NOMO-1 (cell line): Measurements from ENCODE around the gene AGO1.
A peak's percentile ranks its signal among the peaks of the same experiment; 100 is the strongest.
"Not testable (repeated sequence)": the region's sequence is repeated elsewhere in the genome, so short reads cannot be mapped to it uniquely, and the experiment has no call there.

Experiments used
- DNase-seq, 2 experiments: peaks; one replicate each; lab custom pipeline; 2025; ENCODE audit not compliant: unreplicated experiment in 2 of 2; lab: John Stamatoyannopoulos, UW

Gene AGO1

DNA sequence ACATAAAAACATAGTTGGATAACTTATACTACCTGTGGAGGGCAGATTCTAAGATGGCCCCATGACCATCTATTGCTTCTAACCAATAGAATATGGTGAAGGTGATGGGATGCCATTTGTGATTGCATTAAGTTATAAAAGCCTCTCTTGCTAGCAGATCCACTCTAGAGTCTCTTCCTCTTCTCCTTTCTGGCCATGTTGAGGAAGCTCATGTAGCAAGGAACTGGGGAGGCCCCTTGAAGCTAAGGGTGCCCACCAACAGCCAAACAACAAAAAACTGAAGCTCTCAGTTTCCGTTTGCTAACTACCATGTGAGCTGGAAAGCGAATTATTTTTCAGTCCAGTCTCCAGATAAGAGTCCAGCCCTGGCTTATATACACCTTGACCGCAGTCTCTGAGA lies 16.0 kb upstream of the AGO1 start:
- peak; percentile 63 to 85 for DNase-seq

DNA sequence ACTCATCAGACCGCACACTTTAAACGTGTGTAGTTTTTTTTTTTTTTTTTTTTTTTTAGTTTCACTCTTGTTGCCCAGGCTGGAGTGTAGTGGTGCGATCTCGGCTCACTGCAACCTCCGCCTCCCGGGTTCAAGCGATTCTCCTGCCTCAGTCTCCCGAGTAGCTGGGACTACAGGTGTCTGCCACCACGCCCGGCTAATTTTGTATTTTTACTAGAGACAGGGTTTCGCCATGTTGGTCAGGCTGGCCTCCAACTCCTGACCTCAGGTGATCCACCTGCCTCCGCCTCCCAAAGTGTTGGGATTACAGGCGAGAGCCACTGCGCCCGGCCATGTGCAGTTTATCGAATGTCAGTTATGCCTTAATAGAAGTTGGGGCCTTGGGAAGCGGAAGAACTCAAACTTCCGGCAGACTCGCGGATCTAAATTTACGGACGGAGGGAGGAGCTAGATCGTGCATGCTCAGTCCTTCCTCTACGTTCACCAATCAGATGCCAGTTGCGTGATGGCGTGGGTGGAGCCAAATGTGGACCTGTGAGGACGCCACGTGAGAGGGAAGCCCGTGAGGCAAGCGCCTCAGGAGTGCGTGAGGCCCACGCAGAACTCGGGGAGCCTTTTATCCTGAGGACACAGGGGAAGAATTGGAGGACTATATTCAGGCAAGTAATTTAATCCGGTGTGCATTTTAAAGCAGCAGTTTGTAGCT lies 13.6 kb upstream of the AGO1 start:
- DNase-seq, result not testable (repeated sequence)

DNA sequence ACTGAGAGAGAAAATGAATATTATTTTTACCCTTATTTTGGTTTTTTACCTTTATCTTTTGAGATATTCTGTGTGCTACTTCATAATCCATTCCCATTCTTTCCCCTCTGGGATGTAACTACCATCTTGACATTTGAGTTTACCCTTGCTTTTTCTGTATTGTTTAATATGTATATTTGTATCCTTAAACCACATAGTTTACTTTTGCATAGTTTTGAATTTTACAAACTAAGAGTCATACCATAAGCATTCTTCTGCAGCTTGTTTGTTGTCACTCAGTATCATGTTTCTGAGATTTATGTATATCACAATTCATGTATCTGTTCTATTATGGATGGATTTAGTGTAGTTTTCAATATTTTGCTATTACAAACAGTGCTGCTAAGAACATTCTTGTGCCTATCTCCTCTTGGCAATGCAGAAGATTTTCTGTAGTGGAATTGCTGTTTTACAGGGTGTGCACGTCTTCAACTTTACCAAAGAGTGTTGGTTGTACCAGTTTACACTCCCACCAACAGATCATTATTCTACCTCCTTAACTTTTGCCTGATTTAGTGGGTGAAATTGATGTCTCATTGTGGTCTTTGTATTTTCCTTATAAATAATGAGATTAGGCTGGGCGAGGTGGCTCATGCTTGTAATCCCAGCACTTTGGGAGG lies 12.2 kb upstream of the AGO1 start:
- DNase-seq, result no peak

DNA sequence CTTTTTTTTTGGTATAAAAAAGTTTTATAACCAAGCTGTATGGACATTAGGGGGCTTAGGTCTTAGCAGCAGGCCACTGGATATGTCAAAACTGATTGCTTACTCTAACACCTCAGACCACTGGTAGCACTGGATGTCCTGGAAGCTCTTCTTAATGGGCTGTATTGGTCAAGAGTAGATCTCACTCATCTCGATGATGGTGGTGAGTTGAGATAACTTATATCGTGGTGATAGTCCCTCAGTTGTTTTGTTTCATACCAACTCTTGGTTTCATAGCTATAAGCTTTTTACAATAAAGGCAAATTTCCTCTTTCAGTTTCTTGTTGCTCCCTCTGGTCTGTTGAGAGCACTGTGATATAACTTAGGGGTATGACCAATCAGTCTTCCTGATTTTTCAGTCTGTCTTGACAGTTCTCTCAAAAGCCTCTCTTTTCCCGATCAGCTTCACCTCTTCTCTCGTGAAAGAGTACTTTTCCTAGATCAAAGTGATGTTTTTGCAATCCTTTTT lies 9.7 kb upstream of the AGO1 start:
- peak in 1 of 2 experiments; percentile 33 for DNase-seq

DNA sequence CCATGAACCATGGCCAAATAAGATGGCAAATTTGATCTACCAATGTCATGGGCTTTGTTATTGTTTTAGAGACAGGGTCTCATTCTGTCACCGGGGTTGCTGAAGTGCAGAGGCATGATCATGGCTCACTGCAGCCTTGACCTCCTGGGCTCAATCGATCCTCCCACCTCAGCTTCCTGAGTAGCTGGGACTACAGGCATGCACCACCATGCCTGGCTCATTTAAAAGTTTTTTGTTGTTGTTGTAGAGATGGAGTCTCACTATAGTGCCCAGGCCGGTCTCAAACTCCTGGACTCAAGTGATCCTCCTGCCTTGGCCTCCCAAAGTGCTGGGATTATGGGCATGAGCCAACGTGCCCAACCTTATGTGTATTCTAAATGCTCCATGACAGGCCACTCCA lies 8.9 kb upstream of the AGO1 start:
- not testable (repeated sequence) for DNase-seq

DNA sequence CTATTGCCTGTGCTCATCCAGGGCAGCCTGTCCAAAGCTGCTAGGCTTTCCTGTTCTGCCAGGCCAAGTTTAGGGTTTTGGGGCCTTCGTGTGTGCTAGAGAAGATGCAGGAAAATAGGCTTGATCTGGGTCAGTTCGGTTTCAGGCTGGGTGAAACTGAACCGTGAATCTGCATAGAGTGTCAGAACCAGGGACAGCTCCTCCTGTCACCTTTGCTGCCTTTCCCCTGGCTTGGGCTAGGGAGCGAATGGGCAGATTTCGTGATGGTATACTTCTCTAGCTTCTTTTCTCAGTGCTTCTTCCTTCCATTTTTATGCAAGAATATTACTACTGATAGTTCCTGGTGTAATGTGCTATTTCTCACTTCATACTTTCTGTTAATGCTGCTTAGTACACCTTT lies 6.0 kb upstream of the AGO1 start:
- no peak for DNase-seq

DNA sequence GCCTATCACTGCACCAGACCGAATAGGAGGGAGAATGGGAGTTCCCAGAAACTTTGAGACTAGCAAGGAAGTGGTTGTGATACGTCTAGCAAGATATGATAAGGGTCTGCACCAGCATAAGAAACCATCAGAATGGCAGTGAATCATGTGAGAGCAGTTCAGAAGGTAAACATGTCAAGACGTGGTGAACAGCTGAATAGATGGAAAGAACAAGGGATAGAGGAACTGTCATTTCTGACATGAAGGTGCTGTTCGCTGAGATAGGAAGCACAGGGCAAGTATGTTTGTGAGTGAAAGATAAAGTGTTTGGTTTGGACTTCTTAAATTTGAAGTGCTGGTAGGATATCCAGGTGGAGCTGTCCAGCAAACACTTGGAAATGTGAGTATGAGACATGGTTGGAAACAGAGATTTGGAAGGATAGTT lies 1.1 kb upstream of the AGO1 start:
- no peak for DNase-seq

DNA sequence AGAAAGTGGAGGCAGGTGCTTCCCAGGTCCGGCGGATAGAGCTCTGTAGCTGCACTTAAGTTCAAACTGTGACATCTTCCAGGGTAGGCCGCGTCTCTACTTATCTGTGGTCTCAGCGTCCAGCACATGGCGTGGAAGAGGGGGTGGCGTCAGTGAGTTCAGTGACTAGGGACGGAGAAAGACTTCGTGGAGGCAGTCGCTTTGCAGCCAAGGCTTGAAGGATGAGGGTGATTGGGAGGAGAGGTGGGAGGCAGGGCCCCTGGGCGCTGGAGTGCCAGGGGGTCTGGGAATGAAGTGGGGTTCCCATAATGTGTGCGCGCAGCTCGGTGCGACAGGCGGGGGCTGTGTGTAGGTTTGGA lies 444 bp upstream of the AGO1 start:
- no peak for DNase-seq

DNA sequence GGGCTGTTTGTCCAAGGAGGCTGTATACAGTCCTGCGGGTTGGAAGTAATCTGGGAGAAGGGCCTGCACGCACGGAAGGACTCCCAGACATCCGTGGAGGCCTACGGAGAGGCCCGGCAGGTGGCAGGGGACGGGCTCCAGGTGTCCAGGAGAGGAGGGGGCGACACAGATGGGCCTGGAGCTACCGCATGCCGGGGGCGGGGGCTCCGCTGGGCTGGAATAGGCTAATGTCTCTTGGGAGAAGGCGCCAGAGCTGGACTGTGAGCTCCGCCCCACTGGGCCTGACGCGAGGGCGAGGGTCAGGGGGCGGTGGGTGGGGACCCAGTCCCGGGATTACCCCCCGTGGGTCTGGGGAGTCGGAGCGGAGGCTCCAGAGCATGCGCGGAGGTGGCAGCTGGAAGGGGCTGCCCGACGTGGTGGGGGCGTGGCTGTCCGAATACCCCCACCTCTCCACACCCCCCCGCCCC lies 659 bp downstream of the AGO1 start:
- no peak for DNase-seq

DNA sequence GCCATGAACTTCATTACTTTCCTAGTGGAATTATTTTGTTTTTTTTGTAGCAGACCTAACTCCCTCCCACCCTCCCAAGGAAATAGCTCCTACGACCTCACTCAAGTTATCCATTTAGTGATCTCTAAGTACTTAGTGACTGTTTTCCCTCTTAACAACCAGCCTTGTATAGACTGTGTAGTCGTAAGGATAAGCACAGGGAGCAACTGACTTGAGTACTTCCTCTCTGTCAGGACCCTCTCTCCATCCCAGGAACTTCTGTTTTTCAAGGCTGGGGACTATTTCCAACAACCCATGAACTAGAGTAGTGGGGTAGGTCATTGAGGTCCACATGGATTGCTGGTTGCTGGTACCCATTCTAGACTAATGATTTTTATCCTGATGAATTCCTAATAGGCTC lies 1.9 kb downstream of the AGO1 start:
- no peak for DNase-seq

DNA sequence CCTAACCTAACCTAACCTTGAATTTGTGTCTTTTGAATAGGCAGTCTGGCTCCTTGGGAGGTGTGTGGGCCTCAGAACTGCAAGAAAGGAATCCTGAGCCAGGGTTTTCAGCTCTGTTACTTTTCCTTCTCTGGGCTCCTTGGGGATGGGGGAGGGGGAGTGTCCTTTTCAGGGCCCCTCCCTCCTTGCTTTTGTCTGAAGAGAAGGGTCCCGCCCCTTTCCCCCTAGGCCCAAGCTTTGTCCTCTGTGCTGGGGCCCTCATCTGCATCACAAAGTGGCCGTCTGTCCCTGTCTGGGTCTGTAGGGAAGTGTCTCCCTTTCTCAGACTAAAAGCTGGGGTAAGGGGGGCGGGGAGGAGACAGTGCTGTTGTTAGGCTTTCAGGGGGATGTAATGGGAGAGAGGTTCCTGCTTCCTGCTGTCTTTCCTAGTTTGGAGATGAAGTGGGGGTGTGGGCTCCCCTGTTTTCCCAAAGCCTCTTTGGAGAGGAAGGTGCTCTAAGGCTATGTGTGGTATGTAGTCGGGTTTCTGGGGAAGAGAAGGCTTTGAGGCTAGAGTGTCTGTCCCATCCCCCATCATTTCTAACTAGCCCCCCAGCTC lies 3.1 kb downstream of the AGO1 start:
- DNase-seq, result no peak

DNA sequence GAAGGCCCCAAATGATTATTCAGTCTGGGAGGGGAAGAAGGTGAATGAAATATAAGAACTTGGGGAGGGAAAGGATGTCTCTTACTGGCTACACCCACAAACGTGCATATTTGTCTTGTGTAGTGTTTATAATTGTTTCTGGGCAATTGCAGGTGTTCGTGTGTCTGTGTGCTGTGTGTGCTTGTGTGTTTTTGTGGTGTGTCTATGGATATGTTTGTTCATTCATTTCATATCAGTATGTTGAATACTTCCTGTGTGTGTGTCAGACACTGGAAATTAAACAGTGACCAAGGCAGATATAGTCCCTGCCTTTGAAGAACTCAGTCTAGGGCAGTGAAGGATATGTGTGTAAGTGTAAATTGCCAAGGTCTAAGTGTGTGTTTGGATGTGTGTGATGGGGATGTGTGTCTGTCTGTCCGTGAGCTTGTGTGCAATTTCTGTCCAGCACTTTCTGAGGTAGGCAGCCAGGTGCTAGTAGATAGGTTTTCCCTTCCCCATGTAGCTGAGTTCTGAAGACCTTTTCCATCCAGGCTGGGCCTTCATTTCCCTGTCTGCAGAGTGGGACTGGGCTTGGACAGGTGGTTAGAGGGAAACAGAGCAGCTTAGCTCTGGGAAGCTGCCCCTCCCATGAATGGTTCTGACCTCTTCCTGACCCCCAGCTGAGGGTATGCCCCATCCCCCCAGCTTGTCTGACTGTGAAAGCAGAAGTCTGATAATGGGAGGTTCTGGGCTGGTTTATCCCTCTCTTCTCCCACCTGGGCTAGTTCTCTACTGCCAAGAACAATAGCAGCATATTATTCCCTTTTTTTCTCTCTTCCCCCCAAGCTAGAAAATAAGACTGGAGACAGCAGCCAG lies 3.8 kb downstream of the AGO1 start:
- peak; percentile 24 to 54 for DNase-seq

DNA sequence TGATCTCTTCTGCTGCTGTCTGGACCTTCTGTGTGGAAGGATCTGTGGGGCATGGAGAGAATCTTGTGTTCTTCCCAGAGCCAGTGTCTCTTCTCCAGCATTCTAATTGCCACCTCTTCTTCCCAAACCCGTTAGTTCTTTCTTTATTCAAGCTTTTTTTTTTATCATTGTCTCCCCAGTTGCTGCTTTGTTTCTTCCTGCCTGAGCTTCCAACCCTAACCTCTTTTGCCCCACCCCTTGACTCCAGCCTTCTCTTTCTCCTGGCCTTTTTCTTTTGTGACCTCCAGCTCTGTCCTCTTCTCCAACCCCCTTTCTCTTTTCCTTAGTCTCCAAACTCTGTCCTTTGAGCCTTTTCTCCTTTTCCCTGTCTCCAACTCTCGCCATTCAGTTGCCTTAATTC lies 4.5 kb downstream of the AGO1 start:
- no peak for DNase-seq

DNA sequence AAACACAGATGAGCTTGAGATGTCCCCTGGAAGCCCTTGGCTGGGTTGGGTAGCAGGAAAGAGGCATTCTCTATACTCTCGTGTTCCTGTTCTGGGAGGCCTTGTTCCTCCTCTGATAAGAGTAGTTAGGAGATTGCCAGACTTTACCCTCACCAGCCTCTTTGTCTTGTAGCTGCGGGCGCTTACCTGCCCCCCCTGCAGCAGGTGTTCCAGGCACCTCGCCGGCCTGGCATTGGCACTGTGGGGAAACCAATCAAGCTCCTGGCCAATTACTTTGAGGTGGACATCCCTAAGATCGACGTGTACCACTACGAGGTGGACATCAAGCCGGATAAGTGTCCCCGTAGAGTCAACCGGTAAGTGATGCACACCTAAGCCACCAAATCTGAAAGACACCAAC lies 5.2 kb downstream of the AGO1 start:
- no peak for DNase-seq

DNA sequence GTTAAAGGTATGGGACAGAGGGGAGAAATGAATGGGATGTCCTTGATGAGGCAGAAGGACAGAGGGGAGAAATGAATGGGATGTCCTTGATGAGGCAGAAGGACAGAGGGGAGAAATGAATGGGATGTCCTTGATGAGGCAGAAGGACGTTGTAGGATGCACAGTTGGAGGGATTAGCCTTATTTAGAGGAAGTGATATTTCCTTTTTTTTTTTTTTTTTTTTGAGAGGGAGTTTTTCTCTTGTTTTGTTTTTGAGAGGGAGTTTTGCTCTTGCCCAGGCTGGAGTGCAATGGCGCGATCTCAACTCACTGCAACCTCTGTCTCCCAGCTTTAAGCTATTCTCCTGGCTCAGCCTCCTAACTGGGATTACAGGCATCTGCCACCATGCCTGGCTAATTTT lies 6.0 kb downstream of the AGO1 start:
- DNase-seq, result peak in 1 of 2 experiments; percentile 8

DNA sequence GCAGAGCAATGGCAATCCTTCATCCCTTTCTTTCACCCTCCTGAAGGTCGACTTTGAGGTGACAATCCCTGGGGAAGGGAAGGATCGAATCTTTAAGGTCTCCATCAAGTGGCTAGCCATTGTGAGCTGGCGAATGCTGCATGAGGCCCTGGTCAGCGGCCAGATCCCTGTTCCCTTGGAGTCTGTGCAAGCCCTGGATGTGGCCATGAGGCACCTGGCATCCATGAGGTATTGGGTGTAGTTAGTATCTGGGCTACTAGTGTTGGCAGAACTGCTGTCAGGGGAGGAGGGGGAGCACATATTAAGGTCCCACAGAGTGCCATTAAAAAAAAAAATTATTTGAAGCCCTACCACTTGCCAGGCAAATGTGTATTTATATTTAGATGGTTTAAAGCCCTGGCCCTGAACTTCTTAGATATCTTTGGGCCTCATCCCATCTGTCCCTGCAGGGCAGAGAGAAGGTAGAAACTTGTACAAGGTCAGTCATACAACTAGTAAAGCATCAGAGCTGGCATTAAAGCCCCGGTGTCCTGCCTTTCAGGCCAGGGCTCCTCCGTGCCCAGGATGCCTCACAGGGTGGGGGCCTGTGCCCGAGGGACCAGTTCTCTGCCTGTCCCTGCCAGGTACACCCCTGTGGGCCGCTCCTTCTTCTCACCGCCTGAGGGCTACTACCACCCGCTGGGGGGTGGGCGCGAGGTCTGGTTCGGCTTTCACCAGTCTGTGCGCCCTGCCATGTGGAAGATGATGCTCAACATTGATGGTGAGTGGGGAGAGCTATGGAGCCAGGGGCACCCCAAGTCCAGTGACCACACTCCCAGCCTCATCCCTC lies 10.3 kb downstream of the AGO1 start:
- DNase-seq, result no peak

DNA sequence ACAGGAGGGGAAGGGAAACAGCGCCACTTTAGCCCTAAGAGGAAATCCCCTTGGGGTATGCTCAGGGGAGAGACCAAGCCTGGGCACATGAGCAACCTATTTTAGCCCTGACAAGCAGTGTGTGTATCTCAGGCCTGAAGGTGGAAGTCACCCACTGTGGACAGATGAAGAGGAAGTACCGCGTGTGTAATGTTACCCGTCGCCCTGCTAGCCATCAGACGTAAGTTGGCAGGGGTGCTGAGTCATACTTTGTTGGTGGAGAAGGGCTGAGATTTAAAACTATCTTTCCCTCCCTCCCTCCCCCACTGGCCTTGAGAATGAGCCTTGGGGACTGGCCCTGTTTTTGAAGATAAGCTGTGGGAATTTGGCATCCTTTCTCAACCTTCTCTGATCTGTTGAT lies 11.2 kb downstream of the AGO1 start:
- peak; percentile 82 to 93 for DNase-seq

DNA sequence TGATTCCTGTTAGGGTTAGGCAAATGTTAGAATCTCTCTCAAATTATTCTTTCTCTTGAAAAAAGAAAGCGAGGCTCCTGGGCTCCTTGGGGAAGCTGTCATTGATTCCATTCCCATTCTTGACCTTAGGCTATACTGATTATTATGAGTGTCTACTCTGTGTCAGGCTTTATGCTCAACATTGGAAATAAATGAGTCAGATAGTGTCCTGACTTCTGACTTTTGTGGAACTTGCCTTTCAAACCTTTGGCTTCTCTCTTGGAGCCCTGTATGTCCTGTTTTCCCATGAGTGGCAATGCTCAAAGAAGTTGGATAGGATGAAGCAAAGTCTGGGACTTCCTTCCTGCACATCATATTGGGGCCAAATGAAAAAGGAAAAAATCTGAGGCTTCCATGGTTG lies 11.6 kb downstream of the AGO1 start:
- no peak for DNase-seq

DNA sequence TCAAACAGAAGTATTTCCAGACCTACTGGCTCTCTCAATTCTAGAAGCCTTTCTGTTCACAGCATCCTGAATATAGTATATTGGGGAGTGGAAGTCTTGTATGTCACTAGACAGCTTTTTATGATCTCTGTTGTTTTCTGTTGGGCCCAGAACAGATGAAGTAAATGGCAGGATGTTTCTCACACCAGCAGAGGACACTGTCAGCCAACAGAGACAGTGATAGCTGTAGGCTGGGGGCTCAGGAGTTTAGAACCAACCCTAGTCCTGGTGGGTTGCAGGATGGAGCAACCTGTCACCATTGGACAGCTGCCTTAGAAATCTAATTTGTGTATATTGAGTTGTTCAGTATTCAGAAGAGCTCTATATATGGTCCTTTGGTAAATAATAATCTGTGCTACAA lies 16.9 kb downstream of the AGO1 start:
- DNase-seq, result no peak

DNA sequence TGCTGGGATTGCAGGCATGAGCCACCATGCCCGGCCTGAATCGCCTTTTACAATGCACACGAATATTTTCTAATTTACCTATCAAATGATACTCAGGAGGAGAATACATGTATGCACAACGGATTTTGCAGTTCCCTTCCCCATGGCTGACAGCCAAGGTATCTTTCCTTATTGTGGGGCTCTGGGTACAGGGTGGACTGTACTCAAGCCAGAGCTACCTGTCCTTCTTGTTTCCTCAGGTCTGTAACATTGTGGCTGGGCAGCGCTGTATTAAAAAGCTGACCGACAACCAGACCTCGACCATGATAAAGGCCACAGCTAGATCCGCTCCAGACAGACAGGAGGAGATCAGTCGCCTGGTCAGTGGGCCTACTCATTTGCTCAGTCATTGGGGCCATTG lies 18.2 kb downstream of the AGO1 start:
- DNase-seq, result no peak
